Measurements from ENCODE around the gene SEMA3D. TPM values are rescaled to one million over a fixed set of nuclear protein-coding genes. Genes with fewer than 3 reads are reported as not detected.

SEMA3D gene
- total RNA-seq = not detected

DNA sequence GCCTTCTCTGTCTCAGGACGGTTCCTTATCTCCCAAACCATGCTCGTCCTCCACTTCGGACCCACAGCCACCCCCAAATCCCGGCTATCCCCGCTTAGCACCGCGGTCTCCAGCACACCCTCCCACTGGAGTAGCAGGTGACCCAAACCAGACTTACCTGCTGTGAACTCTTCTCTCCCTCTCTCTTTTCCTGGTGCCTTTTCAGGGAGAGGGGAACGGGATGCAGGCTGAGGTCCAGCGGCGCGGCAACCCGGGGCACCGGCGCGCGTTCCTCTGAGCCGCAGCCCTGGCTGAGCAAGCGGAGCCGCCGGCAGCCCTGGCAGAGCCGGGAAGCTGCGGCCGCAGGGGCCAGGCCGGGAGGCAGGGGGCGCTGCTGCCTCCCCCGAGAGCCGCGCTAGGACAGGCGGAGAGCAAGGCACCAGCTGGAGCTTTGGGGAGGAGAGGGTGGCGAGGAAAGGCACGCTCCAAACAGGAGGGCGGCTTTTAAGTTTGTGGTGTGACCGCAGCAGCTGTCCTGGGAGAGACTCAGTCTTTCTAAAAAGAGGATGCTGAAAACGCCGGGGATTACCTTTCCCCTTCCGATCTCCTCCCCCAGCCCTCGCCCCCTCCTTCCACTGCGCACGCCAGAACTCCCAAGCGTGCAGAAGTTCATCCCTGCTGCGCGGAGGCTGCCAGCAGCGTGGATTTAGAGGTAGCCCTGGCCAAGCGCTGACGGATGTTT is at the start of gene SEMA3D:
Gene SEMA3D (minus strand): TSS at position 536 of the 721 bp plus-strand sequence. CDS start 65,165 bp downstream, outside the sequence.
- Mint-ChIP-seq H3K27me3 (peaks cover 31% of the 10 kb centered on the region), H3K4me1 (peaks cover 2% of the 10 kb centered on the region), H3K9me3 (no peaks in the 10 kb centered on the region), H3K4me3 (no peak within 1 kb of the TSS), H3K36me3 (no peaks in the 10 kb centered on the region), H3K27ac (no peak within 1 kb of the TSS)
- DNase-seq (peak; percentile 49), ATAC-seq (ENCODE audit: low read depth) (peak; percentile 78)
- POLR2A ChIA-PET = no interaction called here

DNA sequence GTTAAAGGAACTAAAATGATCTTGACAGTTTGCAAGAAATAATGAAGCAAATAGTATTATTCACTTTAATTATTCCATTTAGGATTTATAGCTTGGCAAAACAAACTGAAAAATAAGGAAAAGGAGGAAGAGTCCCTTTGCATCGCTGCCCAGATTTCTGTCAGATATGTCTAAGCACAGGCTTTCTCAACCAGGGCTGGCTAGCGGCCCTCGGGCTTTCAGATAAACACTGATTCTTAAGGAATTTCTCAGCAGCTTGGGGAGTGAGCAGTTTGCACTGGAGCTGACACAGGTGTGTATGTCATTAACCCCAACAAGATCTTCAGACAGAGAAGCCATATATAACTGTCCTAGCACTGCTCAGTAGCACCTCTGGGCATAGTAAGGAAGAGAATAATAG is 47.9 kb upstream of the SEMA3D start:
- H3K9me3 Mint-ChIP-seq = no peaks in the 10 kb centered on the region
- no peaks in the 10 kb centered on the region for H3K36me3 Mint-ChIP-seq
- no peak overlapping the region for H3K4me3 Mint-ChIP-seq
- no peaks in the 10 kb centered on the region for H3K4me1 Mint-ChIP-seq
- POLR2A ChIA-PET = no interaction called here
- no peak overlapping the region for H3K27ac Mint-ChIP-seq
- no peaks in the 10 kb centered on the region for H3K27me3 Mint-ChIP-seq
- ATAC-seq (ENCODE audit: low read depth) (no peak), DNase-seq (no peak)

DNA sequence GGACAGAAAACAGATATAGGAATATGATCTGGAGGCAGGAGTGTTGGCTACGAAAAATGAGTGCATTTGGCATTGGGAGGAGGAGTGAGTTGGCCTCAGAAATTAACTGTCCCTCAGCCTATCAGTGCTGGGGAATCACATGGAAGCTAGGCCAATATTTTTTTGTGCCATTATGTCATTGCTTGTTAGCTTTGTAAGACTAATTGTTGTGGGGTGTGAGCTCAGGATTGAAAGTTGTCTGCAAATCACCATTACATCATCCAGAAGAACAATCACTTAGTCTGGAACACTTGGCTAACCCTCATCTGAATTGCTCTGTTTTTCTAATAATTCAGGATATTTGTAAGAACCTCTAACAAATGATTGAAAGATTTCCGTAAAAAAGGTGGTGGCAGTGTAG is 45.2 kb upstream of the SEMA3D start:
- no peaks in the 10 kb centered on the region for H3K4me1 Mint-ChIP-seq
- no peaks in the 10 kb centered on the region for H3K27me3 Mint-ChIP-seq
- no peak overlapping the region for H3K4me3 Mint-ChIP-seq
- ATAC-seq (ENCODE audit: low read depth) = no peak
- POLR2A ChIA-PET = no interaction called here
- DNase-seq = no peak
- H3K9me3 Mint-ChIP-seq = no peaks in the 10 kb centered on the region
- no peaks in the 10 kb centered on the region for H3K36me3 Mint-ChIP-seq
- no peak overlapping the region for H3K27ac Mint-ChIP-seq

DNA sequence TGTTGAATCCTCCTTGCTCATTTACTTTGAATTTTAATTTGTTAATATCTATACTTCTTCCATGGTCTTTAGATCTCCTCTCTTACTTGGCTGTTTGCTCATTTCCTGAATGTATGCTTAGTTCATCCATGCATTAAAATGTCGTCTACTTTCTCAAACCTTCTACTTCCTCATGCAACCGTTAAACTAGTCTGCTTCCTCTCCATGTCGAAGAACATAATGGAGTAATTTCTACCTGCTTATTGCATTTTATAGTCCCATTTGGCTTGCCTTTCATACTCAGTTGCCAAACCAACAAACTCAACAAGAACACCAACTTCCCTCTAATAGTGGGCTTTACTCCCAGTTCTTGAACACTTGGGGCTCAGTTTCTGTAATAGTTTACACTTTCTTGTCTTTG is 43.8 kb upstream of the SEMA3D start:
- ATAC-seq (ENCODE audit: low read depth) (no peak), DNase-seq (no peak)
- H3K27ac Mint-ChIP-seq = no peak overlapping the region
- no peaks in the 10 kb centered on the region for H3K36me3 Mint-ChIP-seq
- H3K4me3 Mint-ChIP-seq = no peak overlapping the region
- no peaks in the 10 kb centered on the region for H3K27me3 Mint-ChIP-seq
- no peaks in the 10 kb centered on the region for H3K4me1 Mint-ChIP-seq
- POLR2A ChIA-PET = no interaction called here
- no peaks in the 10 kb centered on the region for H3K9me3 Mint-ChIP-seq

DNA sequence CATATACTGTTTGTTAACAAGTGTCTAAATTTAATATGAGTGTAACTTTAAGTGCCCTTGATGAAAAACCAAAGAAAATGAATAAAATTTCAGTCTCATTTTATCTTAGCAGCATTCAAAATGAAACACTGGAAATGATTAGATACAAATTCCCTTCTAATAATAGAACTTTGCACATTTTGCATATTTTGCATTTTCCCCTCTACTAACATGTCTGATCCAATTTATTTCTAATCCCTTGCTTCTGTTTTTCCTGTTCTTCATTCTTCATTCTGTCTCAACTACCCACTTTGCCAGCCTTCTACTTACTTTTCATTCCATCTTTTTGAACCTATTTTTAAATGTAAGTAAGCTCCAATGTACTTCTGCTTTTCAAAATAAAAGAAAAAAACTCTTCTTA is 42.7 kb upstream of the SEMA3D start:
- H3K4me3 Mint-ChIP-seq = no peak overlapping the region
- H3K36me3 Mint-ChIP-seq = no peaks in the 10 kb centered on the region
- no peaks in the 10 kb centered on the region for H3K4me1 Mint-ChIP-seq
- H3K27ac Mint-ChIP-seq = no peak overlapping the region
- POLR2A ChIA-PET = no interaction called here
- H3K9me3 Mint-ChIP-seq = no peaks in the 10 kb centered on the region
- DNase-seq (no peak), ATAC-seq (ENCODE audit: low read depth) (no peak)
- no peaks in the 10 kb centered on the region for H3K27me3 Mint-ChIP-seq

DNA sequence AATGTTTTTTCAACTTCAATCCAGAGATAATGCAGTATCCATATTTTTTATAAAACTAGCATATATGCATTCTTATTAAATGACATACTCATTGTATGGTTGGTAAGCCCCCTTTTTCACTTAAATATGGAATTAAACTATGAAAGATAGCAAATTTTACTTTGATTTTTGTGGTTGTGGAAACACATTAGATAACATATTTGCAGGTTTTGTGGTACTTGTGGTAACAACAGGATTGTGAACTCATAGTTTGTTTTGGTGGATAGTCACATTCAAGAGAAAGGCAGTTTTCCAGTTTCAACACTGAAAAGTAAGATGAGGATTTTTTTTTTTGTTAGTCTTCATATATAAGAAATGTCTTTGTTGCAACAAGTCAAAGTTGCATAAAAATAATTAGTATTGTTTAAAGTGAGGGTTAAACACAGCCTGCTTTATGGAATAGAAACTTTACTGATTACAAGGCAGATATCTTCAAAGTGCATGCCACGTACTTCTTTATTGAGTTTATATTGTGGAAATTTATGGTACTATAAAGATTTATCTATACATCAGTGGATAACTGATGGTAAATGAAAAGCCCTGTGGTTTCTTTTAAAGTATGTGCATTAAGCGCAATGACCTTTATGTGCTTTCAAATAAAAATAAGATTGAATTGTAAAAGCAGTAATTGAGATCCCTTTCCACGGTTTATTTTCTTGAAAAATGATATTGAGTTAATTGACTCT is 39.7 kb upstream of the SEMA3D start:
- Mint-ChIP-seq H3K4me3 (no peak overlapping the region), H3K27me3 (no peaks in the 10 kb centered on the region), H3K27ac (no peak overlapping the region), H3K9me3 (no peaks in the 10 kb centered on the region), H3K36me3 (no peaks in the 10 kb centered on the region), H3K4me1 (no peaks in the 10 kb centered on the region)
- no peak for DNase-seq
- ATAC-seq (ENCODE audit: low read depth) = no peak
- POLR2A ChIA-PET = no interaction called here

DNA sequence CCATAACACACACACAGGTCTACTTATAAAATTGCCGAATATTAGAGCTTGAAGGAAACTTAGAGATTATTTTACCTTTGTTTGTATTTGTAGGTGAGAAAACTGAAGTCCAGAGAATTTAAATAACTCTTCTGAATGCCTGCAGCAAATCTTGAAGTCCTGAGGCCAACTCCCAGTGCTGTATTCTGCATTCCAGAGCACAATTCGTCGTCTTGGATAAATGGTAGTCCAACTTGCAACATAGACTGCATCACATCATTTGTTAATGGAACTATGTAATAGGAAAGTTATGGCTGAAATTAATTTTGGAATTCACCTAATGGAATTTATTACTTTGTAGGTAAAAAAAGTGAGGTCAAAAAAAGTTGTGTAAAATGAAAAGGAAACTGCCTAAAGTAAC is 37.3 kb upstream of the SEMA3D start:
- no peak for ATAC-seq (ENCODE audit: low read depth)
- POLR2A ChIA-PET = no interaction called here
- H3K9me3 Mint-ChIP-seq = no peaks in the 10 kb centered on the region
- DNase-seq = no peak
- no peaks in the 10 kb centered on the region for H3K36me3 Mint-ChIP-seq
- no peak overlapping the region for H3K4me3 Mint-ChIP-seq
- H3K27ac Mint-ChIP-seq = no peak overlapping the region
- no peaks in the 10 kb centered on the region for H3K4me1 Mint-ChIP-seq
- H3K27me3 Mint-ChIP-seq = no peaks in the 10 kb centered on the region

DNA sequence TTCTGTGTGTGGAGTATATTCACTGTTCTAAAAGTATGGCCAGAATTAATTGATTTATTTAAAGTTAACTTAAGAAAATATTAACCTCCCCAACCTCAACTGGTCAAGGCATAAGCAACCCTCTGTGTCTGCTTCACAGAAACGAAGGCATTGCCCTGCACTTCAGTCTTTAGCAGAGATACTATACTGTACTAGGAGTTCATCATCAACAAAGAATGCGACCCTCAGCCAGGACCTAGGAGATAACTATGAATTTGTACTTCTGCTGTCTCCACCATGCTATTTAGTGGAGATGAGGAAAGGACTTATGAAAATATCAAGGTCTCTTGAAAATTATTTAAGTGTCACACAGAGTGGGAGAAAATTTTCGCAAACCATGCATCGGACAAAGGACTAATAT is 35.7 kb upstream of the SEMA3D start:
- Mint-ChIP-seq H3K4me3 (no peak overlapping the region), H3K9me3 (no peaks in the 10 kb centered on the region), H3K4me1 (no peaks in the 10 kb centered on the region), H3K27me3 (no peaks in the 10 kb centered on the region), H3K27ac (no peak overlapping the region), H3K36me3 (no peaks in the 10 kb centered on the region)
- no peak for DNase-seq
- no peak for ATAC-seq (ENCODE audit: low read depth)
- POLR2A ChIA-PET = no interaction called here

DNA sequence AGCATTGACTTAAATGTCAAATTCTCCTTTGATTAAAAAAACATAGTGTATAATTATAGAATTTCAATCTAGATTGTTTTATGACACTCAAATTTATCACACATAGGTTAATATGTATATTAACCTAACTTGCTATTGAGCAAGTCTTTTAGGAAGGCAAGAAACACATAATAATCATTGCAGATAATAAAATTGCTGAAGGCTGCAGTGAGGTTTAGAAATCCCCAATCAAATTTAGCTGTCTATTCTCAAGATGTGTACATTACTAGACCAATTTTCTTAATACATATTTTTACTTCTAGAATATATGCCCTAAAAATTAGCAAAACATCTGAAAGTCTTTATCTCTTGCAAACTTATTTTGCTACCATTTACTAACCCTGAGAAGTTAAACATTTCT is 34.9 kb upstream of the SEMA3D start:
- H3K4me3 Mint-ChIP-seq = no peak overlapping the region
- no peaks in the 10 kb centered on the region for H3K9me3 Mint-ChIP-seq
- DNase-seq = no peak
- no peaks in the 10 kb centered on the region for H3K36me3 Mint-ChIP-seq
- H3K27ac Mint-ChIP-seq = no peak overlapping the region
- H3K4me1 Mint-ChIP-seq = no peaks in the 10 kb centered on the region
- POLR2A ChIA-PET = no interaction called here
- H3K27me3 Mint-ChIP-seq = no peaks in the 10 kb centered on the region
- ATAC-seq (ENCODE audit: low read depth) = no peak

DNA sequence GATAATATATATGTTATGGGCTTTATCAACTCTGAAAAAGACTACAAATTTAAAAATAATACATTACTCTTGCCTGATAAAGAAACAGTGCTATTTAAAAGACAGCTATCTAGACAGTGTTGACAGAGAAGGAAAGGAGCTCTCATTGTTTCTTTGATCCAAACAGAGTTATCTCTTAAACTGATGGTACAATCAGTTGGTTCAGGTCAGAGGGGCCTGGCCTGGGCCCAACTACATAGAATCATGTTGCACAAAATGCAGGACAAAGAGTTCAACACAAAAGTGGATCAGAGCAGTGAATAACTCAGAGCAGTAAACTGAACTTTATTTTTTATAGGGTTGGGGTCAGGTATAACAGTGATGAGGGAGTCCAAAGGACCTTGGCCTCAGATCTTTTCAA is 33.8 kb upstream of the SEMA3D start:
- no peak for DNase-seq
- H3K27me3 Mint-ChIP-seq = no peaks in the 10 kb centered on the region
- H3K9me3 Mint-ChIP-seq = no peaks in the 10 kb centered on the region

DNA sequence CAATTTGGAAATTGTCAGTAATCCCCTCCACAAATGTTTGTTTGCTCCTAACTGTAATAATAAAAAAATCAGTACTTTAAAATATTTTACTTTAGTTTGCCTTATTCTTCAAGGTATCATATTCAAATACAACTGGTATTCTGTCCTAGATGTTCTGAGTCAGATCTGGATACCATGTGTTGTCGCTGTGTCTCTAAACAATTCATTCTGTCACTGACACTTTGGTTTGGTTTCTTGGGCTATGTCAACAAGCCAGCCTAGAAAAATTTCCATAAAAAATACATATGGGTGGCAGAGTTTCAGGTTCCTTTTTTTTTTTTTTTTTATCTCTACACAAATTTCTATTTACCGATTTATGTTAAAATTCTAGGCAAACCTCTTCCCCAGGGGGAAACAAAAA is 33.2 kb upstream of the SEMA3D start:
- ATAC-seq (ENCODE audit: low read depth) = no peak

More for the DNA sequence above, 33.8 kb upstream of the SEMA3D start:
- Mint-ChIP-seq H3K36me3 (no peaks in the 10 kb centered on the region), H3K27ac (no peak overlapping the region), H3K4me1 (no peaks in the 10 kb centered on the region), H3K4me3 (no peak overlapping the region)
- POLR2A ChIA-PET = no interaction called here
- ATAC-seq (ENCODE audit: low read depth) = no peak

DNA sequence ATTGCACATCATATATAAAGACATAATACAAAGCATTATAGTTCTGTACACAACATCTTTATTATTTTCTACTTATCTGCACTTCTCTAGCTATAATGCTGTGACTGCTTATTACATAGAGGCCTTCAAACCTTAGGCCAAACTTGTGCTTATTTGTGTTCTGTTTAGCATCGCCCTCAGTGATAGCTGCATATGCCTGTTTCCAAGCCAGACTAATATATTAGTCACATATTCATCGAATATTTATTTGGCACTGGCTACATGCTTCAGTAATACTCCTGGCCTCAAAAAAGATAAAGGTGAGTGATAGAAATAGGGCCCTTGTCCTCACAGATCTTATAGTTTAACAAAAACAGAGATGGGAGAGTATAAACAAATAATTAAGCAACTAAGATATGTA is 30.2 kb upstream of the SEMA3D start:
- Mint-ChIP-seq H3K4me1 (no peaks in the 10 kb centered on the region), H3K36me3 (no peaks in the 10 kb centered on the region), H3K4me3 (no peak overlapping the region), H3K9me3 (no peaks in the 10 kb centered on the region), H3K27me3 (no peaks in the 10 kb centered on the region), H3K27ac (no peak overlapping the region)
- ATAC-seq (ENCODE audit: low read depth) (no peak), DNase-seq (no peak)
- POLR2A ChIA-PET = no interaction called here

More for the DNA sequence above, 33.2 kb upstream of the SEMA3D start:
- H3K4me1 Mint-ChIP-seq = no peaks in the 10 kb centered on the region
- POLR2A ChIA-PET = no interaction called here
- H3K4me3 Mint-ChIP-seq = no peak overlapping the region
- no peak overlapping the region for H3K27ac Mint-ChIP-seq
- H3K9me3 Mint-ChIP-seq = no peaks in the 10 kb centered on the region
- no peaks in the 10 kb centered on the region for H3K27me3 Mint-ChIP-seq
- no peak for DNase-seq
- no peaks in the 10 kb centered on the region for H3K36me3 Mint-ChIP-seq

DNA sequence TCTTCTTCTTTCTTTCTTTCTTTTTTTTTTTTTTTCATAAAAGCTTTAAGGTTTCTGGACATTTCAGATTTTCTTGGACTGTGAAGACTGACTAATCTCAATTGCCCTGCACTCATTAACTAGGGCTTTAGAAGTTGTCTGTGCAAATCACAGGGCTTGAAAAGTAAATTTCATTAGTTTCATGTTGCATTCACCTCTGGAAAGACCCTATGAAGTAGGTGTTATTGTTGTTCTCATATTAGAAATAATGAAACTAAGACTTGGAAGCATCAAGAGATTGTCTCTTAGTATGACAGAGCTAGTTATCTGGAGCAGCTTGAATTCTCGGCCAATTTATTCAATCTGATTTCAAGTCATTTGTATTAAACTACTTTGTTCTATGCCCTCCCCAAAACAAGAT is 28.2 kb upstream of the SEMA3D start:
- no peak for DNase-seq
- Mint-ChIP-seq H3K9me3 (no peaks in the 10 kb centered on the region), H3K4me1 (no peaks in the 10 kb centered on the region), H3K4me3 (no peak overlapping the region), H3K27me3 (no peaks in the 10 kb centered on the region), H3K27ac (no peak overlapping the region), H3K36me3 (no peaks in the 10 kb centered on the region)
- no peak for ATAC-seq (ENCODE audit: low read depth)
- POLR2A ChIA-PET = no interaction called here

DNA sequence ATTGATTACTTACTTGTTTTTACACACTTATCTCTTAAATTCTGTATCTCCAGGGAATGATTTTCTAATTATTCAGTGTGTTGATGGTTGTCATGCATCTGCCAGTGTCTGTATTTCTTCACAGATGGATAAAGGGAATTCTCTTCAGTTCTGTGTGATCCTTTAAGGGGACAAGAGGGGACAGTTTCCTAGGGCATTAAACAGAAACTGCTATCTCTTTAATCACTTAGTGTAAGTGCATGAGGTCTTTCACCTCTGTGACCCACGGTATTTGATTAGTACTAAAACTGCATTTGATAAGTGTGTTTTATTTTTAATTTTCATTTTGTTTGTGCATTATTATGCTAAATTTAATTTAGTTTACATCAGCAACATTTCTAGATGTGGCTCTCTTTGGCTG is 26.6 kb upstream of the SEMA3D start:
- no peak for ATAC-seq (ENCODE audit: low read depth)

More for the DNA sequence above, 26.6 kb upstream of the SEMA3D start:
- H3K27ac Mint-ChIP-seq = no peak overlapping the region
- H3K4me1 Mint-ChIP-seq = no peaks in the 10 kb centered on the region
- DNase-seq = no peak
- no peak overlapping the region for H3K4me3 Mint-ChIP-seq
- H3K36me3 Mint-ChIP-seq = no peaks in the 10 kb centered on the region
- H3K9me3 Mint-ChIP-seq = no peaks in the 10 kb centered on the region
- H3K27me3 Mint-ChIP-seq = no peaks in the 10 kb centered on the region
- POLR2A ChIA-PET = no interaction called here

All from activated naive CD8-positive, alpha-beta T cell treated with anti-CD3 and anti-CD28 coated beads, Interleukin-2, amount 10 ng/mL, durations not matched to agents 7 days and 5 days (primary cell).